ENCODE data around the gene JMJD8. TPM values are rescaled to one million over a fixed set of nuclear protein-coding genes. Genes with fewer than 3 reads are reported as not detected.
A peak's percentile ranks its signal among the peaks of the same experiment; 100 is the strongest.

The JMJD8 gene
- total and polyA plus RNA-seq, 9 of the 15 experiments (the other 6 are each of a cell fraction or from before 2014, with no cell fraction given) = 1.2 to 50.6 (median 29.3) TPM

- TF ChIP-seq CREB3L1 (IDR thresholded peaks at IDR 0.05; ENCODE audit: borderline replicate concordance, low read depth) (peak; percentile 52; the same call in 1 of the 2 replicates), ZBTB9 (CRISPR knock-in tag; IDR thresholded peaks at IDR 0.05) (peak; percentile 50; the same call in 1 of the 2 replicates), NFIC (IDR thresholded peaks at IDR 0.05) (peak; percentile 94), ZNF3 (CRISPR knock-in tag; IDR thresholded peaks at IDR 0.05) (no peak), ZNF253 (CRISPR knock-in tag; conservative IDR thresholded peaks at IDR 0.05) (no peak), NR4A1 (CRISPR knock-in tag; IDR thresholded peaks at IDR 0.05) (no peak), NR4A1 (tag; IDR thresholded peaks at IDR 0.05) (no peak), TBP (optimal IDR thresholded peaks at IDR 0.05; ENCODE audit: low read depth, low read length) (peak; percentile 37), SUPT5H (IDR thresholded peaks at IDR 0.05) (peak; percentile 78; the same call in 1 of the 2 replicates), EHMT2 (IDR thresholded peaks at IDR 0.05) (no peak), DPF2 (IDR thresholded peaks at IDR 0.05) (peak; percentile 65), SREBF1 (IDR thresholded peaks at IDR 0.05; ENCODE audit: borderline replicate concordance, low read depth, low read length) (no peak), ZBTB17 (CRISPR knock-in tag; IDR thresholded peaks at IDR 0.05) (0 out of 2 replicates have a peak, but pooled peaks have one; percentile 53), SETDB1 (IDR thresholded peaks at IDR 0.05; ENCODE audit: low read length) (no peak), SRF (CRISPR knock-in tag; IDR thresholded peaks at IDR 0.05) (peak in 1 of 2 experiments; percentile 61; a peak in 1 of 4 replicates), HDAC1 (IDR thresholded peaks at IDR 0.05) (peak; percentile 82 to 85; a peak in 3 of 4 replicates), SRSF3 (IDR thresholded peaks at IDR 0.05; ENCODE audit: insufficient read depth, low read length) (no peak), ZBTB2 (IDR thresholded peaks at IDR 0.05) (peak; percentile 53; the same call in 1 of the 2 replicates), BACH1 (tag; IDR thresholded peaks at IDR 0.05) (no peak), ZC3H8 (IDR thresholded peaks at IDR 0.05) (no peak), HDGF (IDR thresholded peaks at IDR 0.05) (peak; percentile 88), TRIM28 (IDR thresholded peaks at IDR 0.05) (no peak), HMBOX1 (IDR thresholded peaks at IDR 0.05) (no peak)
Observed at GRCh38 chr16:674968-675883, 8.9 kb downstream of the JMJD8 start, which contains the start of gene RHBDL1 (continued).

Data from K562 (cell line).